GM19395 (cell line): ENCODE measurements around the gene GLOD4.
"Not testable (repeated sequence)": the region's sequence is repeated elsewhere in the genome, so short reads cannot be mapped to it uniquely, and the experiment has no call there.

Experiments used
- ATAC-seq: cut with Tn5 transposase; IDR thresholded peaks from one replicate; pipeline ENCODE4 v1.9.1; 2021; ENCODE audit warnings: mild to moderate bottlenecking, moderate library complexity; ENCODE audit not compliant: unreplicated experiment

GLOD4 gene

DNA sequence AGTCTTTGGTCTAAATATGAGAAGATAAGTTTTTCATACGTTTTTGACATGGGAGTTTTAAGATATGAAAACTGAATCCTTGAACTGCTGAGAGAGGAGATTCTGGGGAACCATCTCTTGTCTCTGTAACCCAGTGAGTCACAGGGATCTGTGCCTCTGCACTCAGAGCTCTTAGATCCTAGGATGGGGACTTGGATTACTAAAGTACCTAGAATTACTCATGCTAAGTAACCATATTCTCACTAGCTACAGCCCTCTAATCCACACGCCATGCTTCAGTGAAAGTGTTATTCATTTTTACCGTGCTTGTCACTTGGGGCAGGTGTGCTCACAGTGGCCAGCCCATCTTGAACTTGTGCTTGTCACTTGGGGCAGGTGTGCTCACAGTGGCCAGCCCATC lies 2.1 kb upstream of the GLOD4 start:
- ATAC-seq = no peak

GRCh38 chr17:778096-778495 lies 4.0 kb downstream of the GLOD4 start:
- ATAC-seq = no peak

DNA sequence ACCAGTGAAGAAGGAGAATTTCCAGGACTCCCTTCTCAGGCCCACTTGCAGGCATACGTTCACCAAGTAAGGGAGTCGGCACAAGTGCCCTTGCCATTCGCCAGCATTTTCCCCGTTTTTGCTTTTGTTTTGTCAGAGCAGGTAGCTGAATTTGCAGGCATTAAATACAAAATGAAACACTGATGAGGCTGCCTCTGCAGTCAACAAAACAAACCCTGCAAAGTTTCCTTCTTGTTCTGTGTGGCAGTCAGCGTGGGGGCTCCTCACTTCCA lies 7.8 kb downstream of the GLOD4 start:
- ATAC-seq = no peak

GRCh38 chr17:773467-774312 lies 8.4 kb downstream of the GLOD4 start:
- ATAC-seq = no peak

- no peak for ATAC-seq
These were observed 9.1 kb downstream of the GLOD4 start for GRCh38 chr17:773016-773415.

DNA sequence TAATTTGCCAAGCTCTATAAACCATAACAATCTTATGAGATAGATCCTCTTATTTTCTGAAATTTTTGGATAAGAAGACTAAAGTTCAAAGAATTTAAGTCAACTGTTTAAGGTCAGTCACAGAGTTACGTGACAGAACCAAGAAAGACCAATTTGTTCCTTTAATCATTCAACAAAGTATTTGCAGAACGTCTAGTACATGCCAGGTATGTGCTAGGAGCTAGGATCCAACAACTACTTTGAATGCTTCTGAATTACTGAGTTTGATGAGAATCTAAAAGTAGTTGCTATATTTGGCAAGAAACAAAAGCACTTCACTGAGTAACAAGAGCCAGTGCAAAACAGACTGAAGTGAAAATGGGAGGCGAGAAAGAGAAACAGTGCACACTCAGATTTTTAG lies 15.0 kb downstream of the GLOD4 start:
- ATAC-seq = no peak

- no peak for ATAC-seq
These were observed 21.7 kb downstream of the GLOD4 start for GRCh38 chr17:760371-760770.

DNA sequence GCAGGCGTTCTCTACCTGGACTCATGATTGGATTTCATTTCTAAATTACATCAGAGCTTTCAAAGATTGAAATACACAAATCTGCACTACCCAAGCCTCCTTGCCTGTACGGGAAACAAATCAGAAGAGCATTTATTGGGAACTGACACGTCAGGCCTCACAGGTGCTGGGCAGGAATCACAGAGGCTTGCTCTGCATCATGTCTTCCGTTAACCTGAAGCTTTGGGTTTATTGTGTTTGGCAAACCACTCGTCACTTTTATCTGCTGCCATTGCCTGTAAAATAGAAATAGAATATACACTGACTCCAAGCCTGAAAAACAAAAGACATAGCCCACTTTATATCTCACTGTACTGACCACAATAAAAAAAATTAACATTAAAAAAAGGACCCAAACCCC lies 22.1 kb downstream of the GLOD4 start:
- ATAC-seq = no peak

- not testable (repeated sequence) for ATAC-seq
These were observed 26.0 kb downstream of the GLOD4 start for GRCh38 chr17:756010-756567.

GRCh38 chr17:755319-755961 lies 26.6 kb downstream of the GLOD4 start:
- ATAC-seq = not testable (repeated sequence)

- no peak for ATAC-seq
These were observed 28.7 kb downstream of the GLOD4 start for GRCh38 chr17:753418-753817.

DNA sequence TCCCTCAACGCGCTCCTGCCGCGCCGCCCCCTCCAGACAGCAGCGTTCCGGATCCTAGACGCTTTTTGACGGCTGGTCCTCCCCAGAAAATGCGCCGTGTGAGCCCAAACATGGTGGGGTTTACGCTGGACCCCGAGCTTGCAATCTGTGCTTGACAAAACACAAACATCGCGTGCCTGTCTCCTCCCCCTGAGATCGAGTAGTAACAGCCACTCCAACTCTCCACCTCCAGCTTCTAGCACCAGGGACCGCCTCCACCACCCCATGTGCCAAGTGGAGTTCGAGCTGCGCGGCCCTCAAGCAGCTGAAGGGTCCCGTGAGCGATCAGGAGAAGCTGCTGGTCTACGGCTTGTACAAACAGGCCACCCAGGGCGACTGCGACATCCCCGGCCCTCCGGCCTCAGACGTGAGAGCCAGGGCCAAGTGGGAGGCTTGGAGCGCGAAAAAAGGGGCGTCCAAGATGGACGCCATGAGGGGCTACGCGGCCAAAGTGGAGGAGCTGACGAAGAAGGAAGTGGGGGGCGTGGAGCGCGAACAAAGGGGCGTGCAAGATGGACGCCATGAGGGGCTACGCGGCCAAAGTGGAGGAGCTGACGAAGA lies 29.4 kb downstream of the GLOD4 start:
- no peak for ATAC-seq

DNA sequence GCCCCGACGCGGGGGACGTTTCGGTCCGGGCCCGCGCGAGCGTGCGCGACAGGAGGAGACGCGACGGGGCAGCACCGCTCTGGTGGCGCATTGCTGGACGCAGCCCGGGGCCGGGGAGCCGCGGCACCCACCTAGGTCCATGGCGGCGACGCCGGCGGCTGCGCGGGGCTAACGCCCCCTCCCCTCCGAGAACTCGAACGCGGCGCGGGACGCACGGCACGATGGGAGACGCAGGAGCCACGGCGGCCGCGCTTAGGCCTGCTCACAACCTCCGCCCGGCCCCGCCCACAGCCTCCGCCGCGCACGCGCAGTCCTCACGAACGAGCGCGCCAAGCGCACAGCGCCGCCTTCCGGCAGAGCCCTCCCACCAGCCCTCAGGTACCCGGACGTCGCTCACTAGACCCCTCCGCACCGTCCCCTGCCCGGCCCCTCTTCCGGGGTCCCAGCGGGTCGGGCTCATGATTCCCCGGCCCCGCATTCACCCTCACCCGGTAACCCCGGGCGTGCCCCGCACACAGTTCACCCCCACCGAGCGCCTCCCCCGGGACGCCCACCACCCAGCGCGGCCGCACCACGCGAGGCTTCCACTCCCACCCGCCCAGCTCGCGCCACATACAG lies 30.0 kb downstream of the GLOD4 start, which contains the start of gene GEMIN4:
Gene GEMIN4, minus strand, starts transcription at position 263 of the 618 bp plus-strand sequence. Its CDS starts 122 bp downstream, at position 141.
- ATAC-seq = peak; percentile 85

GRCh38 chr17:751269-752001 lies 30.6 kb downstream of the GLOD4 start:
- ATAC-seq = peak; percentile 32

- no peak for ATAC-seq
These were observed 31.5 kb downstream of the GLOD4 start for GRCh38 chr17:750431-751037.

- ATAC-seq = not testable (repeated sequence)
These were observed 32.7 kb downstream of the GLOD4 start for GRCh38 chr17:749359-749758.

DNA sequence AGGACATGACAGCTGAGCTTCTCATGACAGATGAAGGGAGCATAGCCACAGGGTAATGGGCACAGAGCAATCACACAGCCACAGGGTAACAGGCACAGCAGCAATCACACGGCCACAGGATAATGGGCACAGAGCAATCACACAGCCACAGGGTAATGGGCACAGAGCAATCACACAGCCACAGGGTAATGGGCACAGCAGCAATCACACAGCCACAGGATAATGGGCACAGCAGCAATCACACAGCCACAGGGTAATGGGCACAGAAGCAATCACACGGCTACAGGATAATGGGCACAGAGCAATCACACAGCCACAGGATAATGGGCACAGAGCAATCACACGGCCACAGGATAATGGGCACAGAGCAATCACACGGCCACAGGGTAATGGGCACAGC lies 33.5 kb downstream of the GLOD4 start:
- not testable (repeated sequence) for ATAC-seq

DNA sequence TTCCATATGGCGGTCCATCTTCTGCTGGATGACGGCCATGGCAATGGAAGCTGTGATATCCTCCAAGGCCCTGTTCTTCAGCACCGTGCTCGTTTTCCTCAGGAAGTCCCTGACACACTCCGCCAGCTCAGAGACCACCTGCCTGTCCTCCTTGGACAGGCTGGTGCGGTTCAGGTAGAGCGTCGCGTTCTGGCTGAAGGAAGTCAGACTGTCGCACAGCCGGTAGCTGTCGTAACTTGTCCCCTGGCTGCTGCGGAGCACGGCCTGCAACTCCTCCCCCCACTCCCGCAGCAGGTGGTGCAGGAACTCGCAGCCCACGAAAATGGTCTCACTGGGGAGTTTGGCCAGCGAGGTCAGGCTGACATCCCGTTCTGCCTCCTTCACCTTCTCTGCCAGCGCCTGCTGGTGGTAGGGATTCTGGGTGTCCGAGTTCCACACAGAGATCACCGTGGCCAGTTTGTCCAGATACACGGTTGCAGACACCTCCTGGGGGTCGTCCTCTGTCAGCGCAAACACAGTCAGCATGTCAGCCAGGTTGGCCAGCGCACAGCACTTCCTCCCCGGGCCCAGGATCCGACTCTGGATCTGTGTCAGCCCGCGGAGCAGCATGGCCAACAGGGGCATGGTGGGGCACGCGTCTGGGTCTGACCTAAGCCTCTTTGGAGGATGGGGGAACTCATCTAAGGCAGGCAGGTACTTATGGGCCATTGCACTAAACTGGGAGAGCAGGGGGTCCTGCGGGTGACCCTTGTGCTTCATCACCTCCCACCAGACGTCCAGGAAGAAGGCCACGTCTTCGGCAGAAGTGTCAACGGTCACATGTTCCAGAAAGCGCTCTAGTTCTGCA lies 35.1 kb downstream of the GLOD4 start:
- ATAC-seq = no peak

DNA sequence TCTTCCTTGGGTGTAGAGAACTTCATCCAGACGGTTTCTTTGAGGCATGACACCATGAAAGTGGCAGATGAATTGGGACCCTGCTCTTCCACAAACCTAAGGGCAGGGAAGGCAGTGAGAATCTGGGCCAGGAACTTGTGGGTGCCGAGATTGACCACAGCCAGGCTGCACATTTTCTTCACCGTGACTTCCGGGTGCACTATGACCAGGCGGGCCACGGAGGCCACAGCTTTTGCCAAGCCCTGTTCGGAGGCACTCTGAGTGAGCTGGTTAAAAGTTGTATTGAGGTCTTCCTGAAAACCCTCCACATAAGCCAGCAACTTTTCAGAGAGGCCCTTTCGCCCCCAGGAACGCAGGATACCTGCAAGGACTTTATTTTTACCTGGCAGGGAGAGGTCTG lies 35.9 kb downstream of the GLOD4 start:
- ATAC-seq = no peak
